GM21515 (cell line): ENCODE measurements around the gene ASPSCR1.

Experiments used
- ATAC-seq: cut with Tn5 transposase; IDR thresholded peaks from one replicate; pipeline ENCODE4 v1.9.1; 2021; ENCODE audit not compliant: unreplicated experiment

ASPSCR1 gene

GRCh38 chr17:81960130-81960958 is 17.1 kb upstream of the ASPSCR1 start:
- no peak for ATAC-seq

- no peak for ATAC-seq
These were observed 16.3 kb upstream of the ASPSCR1 start, which contains the start of gene NOTUM for GRCh38 chr17:81961087-81961511. Gene NOTUM (minus strand): TSS chr17:81961187. CDS start chr17:81960909, 278 bp downstream.

GRCh38 chr17:81961521-81962498 is 15.6 kb upstream of the ASPSCR1 start:
- no peak for ATAC-seq

GRCh38 chr17:81962499-81963441 is 14.7 kb upstream of the ASPSCR1 start:
- ATAC-seq: no peak

GRCh38 chr17:81964081-81964849 is 13.2 kb upstream of the ASPSCR1 start:
- no peak for ATAC-seq

GRCh38 chr17:81966343-81967243 is 10.8 kb upstream of the ASPSCR1 start:
- no peak for ATAC-seq

- no peak for ATAC-seq
These were observed 10.2 kb upstream of the ASPSCR1 start for GRCh38 chr17:81967244-81967532.

- no peak for ATAC-seq
These were observed 9.7 kb upstream of the ASPSCR1 start for GRCh38 chr17:81967533-81968395.

GRCh38 chr17:81968396-81968745 is 9.1 kb upstream of the ASPSCR1 start:
- no peak for ATAC-seq

GRCh38 chr17:81968850-81969812 is 8.3 kb upstream of the ASPSCR1 start:
- ATAC-seq: no peak

- ATAC-seq: no peak
These were observed 4.0 kb upstream of the ASPSCR1 start for GRCh38 chr17:81973432-81973831.

- ATAC-seq: no peak
These were observed 858 bp upstream of the ASPSCR1 start for GRCh38 chr17:81976332-81977210.

- no peak for ATAC-seq
These were observed 1.3 kb downstream of the ASPSCR1 start for GRCh38 chr17:81978524-81979298.

- ATAC-seq: no peak
These were observed 2.7 kb downstream of the ASPSCR1 start for GRCh38 chr17:81980122-81980521.

GRCh38 chr17:81980707-81981343 is 3.4 kb downstream of the ASPSCR1 start:
- ATAC-seq: no peak
